Neuronal stem cell (in vitro differentiated cells): ENCODE results near the gene CACNB3.

ENCODE experiments used
- DNase-seq: peaks from one replicate; pipeline ENCODE4 v3.0.0-alpha.2; 2013; ENCODE audit warnings: low spot score
- H2AFZ ChIP-seq: one replicate; pipeline ENCODE4 v1.6.1; 2013; ENCODE audit warnings: mild to moderate bottlenecking, low read length, inconsistent platforms
- H2AK5ac ChIP-seq: 2 replicates; pipeline ENCODE4 v1.6.1; 2013; ENCODE audit warnings: low read depth, mild to moderate bottlenecking, inconsistent platforms, low read length, moderate library complexity, mixed read lengths
- H2BK120ac ChIP-seq: 2 replicates; pipeline ENCODE4 v1.6.1; 2013; ENCODE audit warnings: low read depth, mild to moderate bottlenecking, inconsistent platforms, low read length, moderate library complexity, mixed read lengths
- H2BK12ac ChIP-seq: one replicate; pipeline ENCODE4 v1.6.1; 2013; ENCODE audit warnings: low read length, inconsistent platforms
- H2BK15ac ChIP-seq: 2 replicates; pipeline ENCODE4 v1.6.1; 2013; ENCODE audit warnings: mild to moderate bottlenecking, low read length, inconsistent platforms, mixed read lengths
- H2BK5ac ChIP-seq: one replicate; pipeline ENCODE4 v1.6.1; 2013; ENCODE audit warnings: inconsistent platforms, mild to moderate bottlenecking, low read length, moderate library complexity
- H3K14ac ChIP-seq: one replicate; pipeline ENCODE4 v1.6.1; 2013; ENCODE audit warnings: low read length, inconsistent platforms
- H3K18ac ChIP-seq: 2 replicates; pipeline ENCODE4 v1.6.1; 2013; ENCODE audit warnings: low read length, inconsistent platforms
- H3K23ac ChIP-seq: 2 replicates; pipeline ENCODE4 v1.6.1; 2013; ENCODE audit warnings: low read depth, mild to moderate bottlenecking, mixed read lengths, low read length, inconsistent platforms; ENCODE audit not compliant: poor library complexity
- H3K27ac ChIP-seq: replicated peaks from 3 replicates; pipeline ENCODE4 v1.5.1; 2013; ENCODE audit warnings: low read length, inconsistent platforms
- H3K27me3 ChIP-seq, 3 experiments: 2 replicates each; pipeline ENCODE4 v1.6.1; 2013; ENCODE audit warnings: low read length in 3 of 3, mild to moderate bottlenecking in 2 of 3, inconsistent platforms in 1 of 3, low read depth in 1 of 3, mixed read lengths in 1 of 3, moderate library complexity in 1 of 3; ENCODE audit not compliant: control insufficient read depth in 3 of 3, insufficient read depth in 3 of 3
- H3K36me3 ChIP-seq, 2 donors: replicated peaks in 1 of 2; 2 replicates each; pipeline ENCODE4 v1.6.1; 2013; ENCODE audit warnings: low read length in 2 of 2; ENCODE audit not compliant: control insufficient read depth in 2 of 2, insufficient read depth in 2 of 2
- H3K4ac ChIP-seq: 2 replicates; pipeline ENCODE4 v1.6.1; 2013; ENCODE audit warnings: inconsistent platforms, mild to moderate bottlenecking, low read length, moderate library complexity
- H3K4me1 ChIP-seq, 2 donors: 1 replicate in 1 of 2; 2 replicates in 1 of 2; pipeline ENCODE4 v1.6.1; 2013; ENCODE audit warnings: low read length in 2 of 2, low read depth in 1 of 2; ENCODE audit not compliant: control insufficient read depth in 2 of 2, insufficient read depth in 1 of 2
- H3K4me2 ChIP-seq: one replicate; pipeline ENCODE4 v1.6.1; 2013; ENCODE audit warnings: mild to moderate bottlenecking, low read length, inconsistent platforms; ENCODE audit not compliant: insufficient read depth, poor library complexity, severe bottlenecking
- H3K4me3 ChIP-seq, 2 donors: 2 replicates each; pipeline ENCODE4 v1.5.1; 2013; ENCODE audit warnings: low read length in 2 of 2, mild to moderate bottlenecking in 2 of 2, inconsistent platforms in 1 of 2, moderate library complexity in 1 of 2
- H3K79me1 ChIP-seq: one replicate; pipeline ENCODE4 v1.6.1; 2013; ENCODE audit warnings: low read depth, mild to moderate bottlenecking, inconsistent platforms, low read length, moderate library complexity
- H3K9ac ChIP-seq: one replicate; pipeline ENCODE4 v1.6.1; 2013; ENCODE audit warnings: mild to moderate bottlenecking, low read depth, low read length, inconsistent platforms; ENCODE audit not compliant: poor library complexity
- H3K9me3 ChIP-seq, 2 donors: replicated peaks in 1 of 2; 2 replicates each; pipeline versions ENCODE3 to v1.6.1; 2013; ENCODE audit warnings: low read length in 2 of 2, mild to moderate bottlenecking in 2 of 2, inconsistent platforms in 1 of 2, low read depth in 1 of 2, mixed read lengths in 1 of 2, moderate library complexity in 1 of 2; ENCODE audit not compliant: control insufficient read depth in 2 of 2, insufficient read depth in 1 of 2
- H4K8ac ChIP-seq: one replicate; pipeline ENCODE4 v1.6.1; 2013; ENCODE audit warnings: low read depth, mild to moderate bottlenecking, inconsistent platforms, low read length, moderate library complexity
- H4K91ac ChIP-seq: one replicate; pipeline ENCODE4 v1.6.1; 2013; ENCODE audit warnings: low read length, low read depth, mild to moderate bottlenecking, inconsistent platforms; ENCODE audit not compliant: poor library complexity
- WGBS, 2 donors: extraction: QIAGEN DNeasy Blood & Tissue Kit; methylation state at CpG; one replicate each; pipeline ENCODE4 v1.1.7; 2013; ENCODE audit warnings: missing lambda C conversion rate in 2 of 2, mixed read lengths in 1 of 2; ENCODE audit not compliant: insufficient read length in 2 of 2, insufficient replicate concordance in 1 of 2; ENCODE audit errors: extremely low coverage in 2 of 2; 5-methylcytosine and 5-hydroxymethylcytosine counted together

Gene CACNB3

GRCh38 chr12:48866052-48866711, 47.9 kb downstream of the CACNB3 start:
- Histone ChIP-seq H3K9me3 (no peaks in the 10 kb centered on the region), H2BK12ac (no peak overlapping the region), H3K9ac (no peak overlapping the region), H3K23ac (no peak overlapping the region), H3K79me1 (no peaks in the 10 kb centered on the region), H3K4ac (no peak overlapping the region), H3K4me1 (peaks cover 24 to 32% of the 10 kb centered on the region in 2 donors), H3K27me3 (peaks cover 0 to 7% (median 2%) of the 10 kb centered on the region in 3 experiments), H2BK5ac (peak overlapping the region; percentile 35), H3K4me3 (peak overlapping the region in 1 of 2 donors; percentile 73), H3K4me2 (peak overlapping the region; percentile 46), H4K8ac (no peak overlapping the region), H2AK5ac (no peak overlapping the region), H2AFZ (peak overlapping the region; percentile 76), H2BK15ac (no peak overlapping the region), H4K91ac (no peak overlapping the region), H3K14ac (no peak overlapping the region), H3K36me3 (peaks cover 5 to 9% of the 10 kb centered on the region in 2 donors), H2BK120ac (no peak overlapping the region), H3K27ac (peak overlapping the region; percentile 37), H3K18ac (peak overlapping the region; percentile 84)
- no CpG with 5 or more reads among the region's 6 CpGs for WGBS, 2 donors
- DNase-seq = no peak

GRCh38 chr12:48868451-48868850, 50.2 kb downstream of the CACNB3 start:
- Histone ChIP-seq H3K27ac (no peak overlapping the region), H2AFZ (no peak overlapping the region), H3K14ac (no peak overlapping the region), H2BK5ac (no peak overlapping the region), H2BK120ac (no peak overlapping the region), H2BK12ac (no peak overlapping the region), H3K27me3 (peaks cover 0 to 7% (median 6%) of the 10 kb centered on the region in 3 experiments), H3K9me3 (no peaks in the 10 kb centered on the region), H3K4me1 (peaks cover 12 to 19% of the 10 kb centered on the region in 2 donors), H3K9ac (no peak overlapping the region), H3K79me1 (no peaks in the 10 kb centered on the region), H2BK15ac (no peak overlapping the region), H3K36me3 (no peaks in the 10 kb centered on the region), H3K18ac (no peak overlapping the region), H3K4me3 (no peak overlapping the region), H2AK5ac (no peak overlapping the region), H4K91ac (no peak overlapping the region), H3K4ac (no peak overlapping the region), H3K4me2 (no peak overlapping the region), H3K23ac (no peak overlapping the region), H4K8ac (no peak overlapping the region)
- no peak for DNase-seq
- no CpG with 5 or more reads among the region's 2 CpGs for WGBS, 2 donors

GRCh38 chr12:48869191-48869590, 50.9 kb downstream of the CACNB3 start:
- Histone ChIP-seq H2BK15ac (peak overlapping the region; percentile 3), H2BK12ac (no peak overlapping the region), H4K8ac (no peak overlapping the region), H3K4ac (no peak overlapping the region), H3K18ac (no peak overlapping the region), H3K9ac (no peak overlapping the region), H3K27ac (no peak overlapping the region), H4K91ac (no peak overlapping the region), H3K36me3 (no peaks in the 10 kb centered on the region), H2BK5ac (no peak overlapping the region), H3K4me1 (peaks cover 8 to 12% of the 10 kb centered on the region in 2 donors), H2BK120ac (no peak overlapping the region), H3K4me3 (no peak overlapping the region), H2AFZ (no peak overlapping the region), H3K14ac (no peak overlapping the region), H3K4me2 (no peak overlapping the region), H3K79me1 (no peaks in the 10 kb centered on the region), H3K27me3 (peaks cover 0 to 7% (median 6%) of the 10 kb centered on the region in 3 experiments), H3K23ac (no peak overlapping the region), H3K9me3 (no peaks in the 10 kb centered on the region), H2AK5ac (no peak overlapping the region)
- 100% methylated on average over 1 of the region's 2 CpGs; no CpG with 5 or more reads in 1 of the 2 donors for WGBS, 2 donors
- DNase-seq = no peak

- H4K91ac ChIP-seq = no peak overlapping the region
- H2BK15ac ChIP-seq = no peak overlapping the region
- H2BK120ac ChIP-seq = no peak overlapping the region
- H2AK5ac ChIP-seq = no peak overlapping the region
- no peak overlapping the region for H2BK12ac ChIP-seq
- H3K9ac ChIP-seq = no peak overlapping the region
- no peak overlapping the region for H2BK5ac ChIP-seq
- no peak overlapping the region for H3K4ac ChIP-seq
- no peaks in the 10 kb centered on the region for H3K9me3 ChIP-seq
- no peak for DNase-seq
- H3K79me1 ChIP-seq = no peaks in the 10 kb centered on the region
- H3K14ac ChIP-seq = no peak overlapping the region
- no peaks in the 10 kb centered on the region for H3K36me3 ChIP-seq
- no peak overlapping the region for H3K4me3 ChIP-seq
- no peak overlapping the region for H3K27ac ChIP-seq
- no peak overlapping the region for H2AFZ ChIP-seq
- H3K18ac ChIP-seq = no peak overlapping the region
- H3K27me3 ChIP-seq = peaks cover 0 to 6% (median 0%) of the 10 kb centered on the region in 3 experiments
- H3K4me2 ChIP-seq = no peak overlapping the region
- WGBS, 2 donors = no CpG with 5 or more reads among the region's 4 CpGs
- no peak overlapping the region for H3K23ac ChIP-seq
- no peaks in the 10 kb centered on the region for H3K4me1 ChIP-seq
- no peak overlapping the region for H4K8ac ChIP-seq
Observed at GRCh38 chr12:48873096-48873495, 54.8 kb downstream of the CACNB3 start.
